ENCODE data around the gene MCM9.

Gene MCM9

GRCh38 chr6:118791499-118791898, 143.5 kb downstream of the MCM9 start:
- no peak for DNase-seq (ENCODE audit: low read depth)

- DNase-seq (ENCODE audit: low read depth): no peak
Observed at GRCh38 chr6:118789954-118790353, 145.0 kb downstream of the MCM9 start.

GRCh38 chr6:118789419-118789818, 145.5 kb downstream of the MCM9 start:
- no peak for DNase-seq (ENCODE audit: low read depth)

- DNase-seq (ENCODE audit: low read depth): no peak
Observed at GRCh38 chr6:118788702-118789101, 146.3 kb downstream of the MCM9 start.

GRCh38 chr6:118787724-118788423, 147.1 kb downstream of the MCM9 start:
- peak; percentile 36 for DNase-seq (ENCODE audit: low read depth)

GRCh38 chr6:118786596-118787453, 148.1 kb downstream of the MCM9 start:
- no peak for DNase-seq (ENCODE audit: low read depth)

GRCh38 chr6:118785601-118786000, 149.4 kb downstream of the MCM9 start:
- no peak for DNase-seq (ENCODE audit: low read depth)

GRCh38 chr6:118784641-118785164, 150.3 kb downstream of the MCM9 start:
- DNase-seq (ENCODE audit: low read depth): no peak

GRCh38 chr6:118783931-118784550, 150.9 kb downstream of the MCM9 start:
- peak; percentile 34 for DNase-seq (ENCODE audit: low read depth)

GRCh38 chr6:118782651-118783050, 152.3 kb downstream of the MCM9 start:
- no peak for DNase-seq (ENCODE audit: low read depth)

- no peak for DNase-seq (ENCODE audit: low read depth)
Observed at GRCh38 chr6:118781897-118782296, 153.1 kb downstream of the MCM9 start.

- no peak for DNase-seq (ENCODE audit: low read depth)
Observed at GRCh38 chr6:118780668-118781067, 154.3 kb downstream of the MCM9 start.

- DNase-seq (ENCODE audit: low read depth): peak; percentile 81
Observed at GRCh38 chr6:118776607-118777549, 158.1 kb downstream of the MCM9 start.

GRCh38 chr6:118775381-118775780, 159.6 kb downstream of the MCM9 start:
- DNase-seq (ENCODE audit: low read depth): no peak

GRCh38 chr6:118774581-118774980, 160.4 kb downstream of the MCM9 start:
- DNase-seq (ENCODE audit: low read depth): no peak

GRCh38 chr6:118772886-118773285, 162.1 kb downstream of the MCM9 start:
- no peak for DNase-seq (ENCODE audit: low read depth)

GRCh38 chr6:118771253-118771652, 163.7 kb downstream of the MCM9 start:
- no peak for DNase-seq (ENCODE audit: low read depth)

GRCh38 chr6:118770835-118771234, 164.1 kb downstream of the MCM9 start:
- DNase-seq (ENCODE audit: low read depth): no peak

GRCh38 chr6:118770112-118770788, 164.7 kb downstream of the MCM9 start:
- DNase-seq (ENCODE audit: low read depth): no peak

GRCh38 chr6:118768904-118769325, 166.0 kb downstream of the MCM9 start:
- DNase-seq (ENCODE audit: low read depth): no peak

GRCh38 chr6:118768441-118768840, 166.5 kb downstream of the MCM9 start:
- DNase-seq (ENCODE audit: low read depth): no peak

Measured in EH (cell line).